CD4-positive, alpha-beta memory T cell (primary cell): ENCODE results near the gene NOL4L. TPM values are rescaled to one million over a fixed set of nuclear protein-coding genes. Genes with fewer than 3 reads are reported as not detected.

Experiments used
- CTCF ChIA-PET: fragments of 350-600 bp; sonication (Branson Sonifier 250); formaldehyde crosslinking; loops from one replicate; lab custom pipeline; 2021; ENCODE audit warnings: inconsistent platforms; ENCODE audit not compliant: partially characterized antibody; lab: Charles Lee
- POLR2A ChIA-PET: fragments of 350-600 bp; sonication (Branson Sonifier 250); formaldehyde crosslinking; loops from one replicate; lab custom pipeline; 2021; ENCODE audit not compliant: partially characterized antibody; lab: Charles Lee
- DNase-seq, 5 donors: peaks; one replicate each; pipeline versions ENCODE4 v3.0.0 to v3.0.0-alpha.2; 2020 to 2022; ENCODE audit warnings: mixed read lengths in 1 of 5
- H3K27ac ChIP-seq: one replicate; pipeline ENCODE4 v1.7.0; 2013; ENCODE audit warnings: low read depth, low read length
- H3K27me3 ChIP-seq: 2 replicates; pipeline ENCODE4 v1.7.0; 2013; ENCODE audit warnings: mild to moderate bottlenecking, low read length, moderate library complexity; ENCODE audit not compliant: insufficient read depth
- H3K36me3 ChIP-seq: 2 replicates; pipeline ENCODE4 v1.7.0; 2013; ENCODE audit warnings: mild to moderate bottlenecking, low read length, moderate library complexity; ENCODE audit not compliant: insufficient read depth
- H3K4me1 ChIP-seq: 2 replicates; pipeline ENCODE4 v1.7.0; 2013; ENCODE audit warnings: mild to moderate bottlenecking, low read length, moderate library complexity; ENCODE audit not compliant: insufficient read depth
- H3K4me3 ChIP-seq, 2 donors: one replicate each; pipeline ENCODE4 v1.7.0; 2013; ENCODE audit warnings: low read length in 2 of 2, mild to moderate bottlenecking in 1 of 2
- H3K9me3 ChIP-seq, 2 donors: one replicate each; pipeline ENCODE4 v1.7.0; 2013; ENCODE audit warnings: low read length in 2 of 2, control low read depth in 1 of 2; ENCODE audit not compliant: control insufficient read depth in 1 of 2
- H3K27ac Mint-ChIP-seq, 7 donors: one replicate each; pipeline ENCODE4 v1.8.0; 2020 to 2021; ENCODE audit warnings: mixed read lengths in 7 of 7, mild to moderate bottlenecking in 6 of 7, inconsistent platforms in 3 of 7, moderate library complexity in 3 of 7
- H3K27me3 Mint-ChIP-seq, 2 donors: one replicate each; pipeline ENCODE4 v1.8.0; 2020 to 2021; ENCODE audit warnings: mixed read lengths in 2 of 2
- H3K36me3 Mint-ChIP-seq, 2 donors: one replicate each; pipeline ENCODE4 v1.8.0; 2020 to 2021; ENCODE audit warnings: mixed read lengths in 2 of 2, inconsistent platforms in 1 of 2, mild to moderate bottlenecking in 1 of 2
- H3K4me1 Mint-ChIP-seq, 4 donors: one replicate each; pipeline ENCODE4 v1.8.0; 2020 to 2021; ENCODE audit warnings: mixed read lengths in 4 of 4, mild to moderate bottlenecking in 1 of 4
- H3K4me3 Mint-ChIP-seq, 8 donors: one replicate each; pipeline ENCODE4 v1.8.0; 2020 to 2021; ENCODE audit warnings: mixed read lengths in 8 of 8, mild to moderate bottlenecking in 7 of 8, moderate library complexity in 6 of 8, inconsistent platforms in 3 of 8
- H3K9me3 Mint-ChIP-seq, 8 donors: one replicate each; pipeline ENCODE4 v1.8.0; 2020 to 2021; ENCODE audit warnings: mixed read lengths in 8 of 8, mild to moderate bottlenecking in 5 of 8, inconsistent platforms in 3 of 8, moderate library complexity in 1 of 8
- intact Hi-C: fragments of 100-400 bp; cut with micrococcal nuclease; formaldehyde crosslinking; loops from one replicate; pipeline ENCODE4 v1.15.1; 2023
- polyA plus RNA-seq, 2 donors: library from polyadenylated mRNA; unstranded; fragments of 300-500 nt; fragmentation: Illumina TruSeq; gene quantifications; one replicate each; pipeline ENCODE4 v1.2.3, GENCODE V29; 2021
- total RNA-seq, 2 experiments: library from RNA; stranded (reverse); gene quantifications; one replicate each; pipeline ENCODE4 v1.2.3, GENCODE V29; 2021

NOL4L gene
- total and polyA plus RNA-seq, 4 experiments from 2014 or later, result 7.0 to 74.2 (median 47.5) TPM

GRCh38 chr20:32612351-32613191, 27.4 kb upstream of the NOL4L start:
- DNase-seq, result no peak
- Histone ChIP-seq H3K36me3 (no peaks in the 10 kb centered on the region), H3K27me3 (no peaks in the 10 kb centered on the region), H3K4me3 (no peak overlapping the region), H3K27ac (no peak overlapping the region), H3K9me3 (no peaks in the 10 kb centered on the region), H3K4me1 (no peaks in the 10 kb centered on the region)
- Mint-ChIP-seq H3K36me3 (no peaks in the 10 kb centered on the region), H3K27me3 (peaks cover 0 to 5% of the 10 kb centered on the region in 2 donors), H3K4me1 (peaks cover 0 to 8% (median 3%) of the 10 kb centered on the region in 4 donors), H3K27ac (no peak overlapping the region), H3K4me3 (no peak overlapping the region), H3K9me3 (peaks cover 0 to 1% (median 0%) of the 10 kb centered on the region in 8 donors)
- ChIA-PET POLR2A (no interaction called here), CTCF (interaction anchor here (0.7 to 1.1 kb wide), 2 partner anchors 39 to 91 kb away, joined by 3 read pairs; no protein-coding TSS in a partner anchor)
- intact Hi-C loops, result no loop called here

- no peak for DNase-seq
- H3K4me1 Mint-ChIP-seq, result peaks cover 0 to 8% (median 3%) of the 10 kb centered on the region in 4 donors
- H3K27me3 ChIP-seq, result no peaks in the 10 kb centered on the region
These were observed 26.7 kb upstream of the NOL4L start for GRCh38 chr20:32611868-32612267.

GRCh38 chr20:32611286-32611685, 26.2 kb upstream of the NOL4L start:
- H3K9me3 Mint-ChIP-seq, result peaks cover 0 to 1% (median 0%) of the 10 kb centered on the region in 8 donors
- no peak overlapping the region for H3K4me3 Mint-ChIP-seq
- H3K27me3 ChIP-seq, result no peaks in the 10 kb centered on the region
- no peaks in the 10 kb centered on the region for H3K36me3 ChIP-seq
- no peak overlapping the region for H3K4me3 ChIP-seq
- ChIA-PET POLR2A (no interaction called here), CTCF (interaction anchor here (1.1 kb wide), 1 partner anchor 40 kb away, joined by 3 read pairs; no protein-coding TSS in a partner anchor)
- no peak overlapping the region for H3K27ac Mint-ChIP-seq
- peaks cover 0 to 8% (median 3%) of the 10 kb centered on the region in 4 donors for H3K4me1 Mint-ChIP-seq
- intact Hi-C loops, result no loop called here
- no peaks in the 10 kb centered on the region for H3K9me3 ChIP-seq
- DNase-seq, result no peak
- H3K36me3 Mint-ChIP-seq, result no peaks in the 10 kb centered on the region
- H3K27ac ChIP-seq, result no peak overlapping the region
- H3K4me1 ChIP-seq, result no peaks in the 10 kb centered on the region
- H3K27me3 Mint-ChIP-seq, result peaks cover 0 to 5% of the 10 kb centered on the region in 2 donors

More at GRCh38 chr20:32611868-32612267, 26.7 kb upstream of the NOL4L start:
- intact Hi-C loops, result no loop called here
- Mint-ChIP-seq H3K27me3 (peaks cover 0 to 5% of the 10 kb centered on the region in 2 donors), H3K4me3 (no peak overlapping the region), H3K36me3 (no peaks in the 10 kb centered on the region), H3K9me3 (peaks cover 0 to 1% (median 0%) of the 10 kb centered on the region in 8 donors), H3K27ac (no peak overlapping the region)
- no peak overlapping the region for H3K27ac ChIP-seq
- H3K4me1 ChIP-seq, result no peaks in the 10 kb centered on the region
- H3K9me3 ChIP-seq, result no peaks in the 10 kb centered on the region
- POLR2A ChIA-PET, result no interaction called here
- CTCF ChIA-PET, result interaction anchor here (0.7 to 1.1 kb wide), 2 partner anchors 39 to 90 kb away, joined by 3 read pairs; no protein-coding TSS in a partner anchor
- H3K4me3 ChIP-seq, result no peak overlapping the region
- H3K36me3 ChIP-seq, result no peaks in the 10 kb centered on the region

- Histone ChIP-seq H3K9me3 (no peaks in the 10 kb centered on the region), H3K27ac (no peak overlapping the region), H3K4me3 (no peak overlapping the region), H3K36me3 (no peaks in the 10 kb centered on the region), H3K27me3 (no peaks in the 10 kb centered on the region), H3K4me1 (no peaks in the 10 kb centered on the region)
- ChIA-PET CTCF (no interaction called here), POLR2A (no interaction called here)
- Mint-ChIP-seq H3K36me3 (no peaks in the 10 kb centered on the region), H3K27ac (no peak overlapping the region), H3K27me3 (peaks cover 0 to 5% of the 10 kb centered on the region in 2 donors), H3K4me3 (no peak overlapping the region), H3K9me3 (peaks cover 0 to 1% (median 0%) of the 10 kb centered on the region in 8 donors), H3K4me1 (peaks cover 0 to 5% (median 3%) of the 10 kb centered on the region in 4 donors)
- no peak for DNase-seq
- intact Hi-C loops, result no loop called here
These were observed 25.5 kb upstream of the NOL4L start for GRCh38 chr20:32610472-32611218.

GRCh38 chr20:32609993-32610392, 24.9 kb upstream of the NOL4L start:
- Histone ChIP-seq H3K27me3 (no peaks in the 10 kb centered on the region), H3K4me1 (no peaks in the 10 kb centered on the region), H3K36me3 (no peaks in the 10 kb centered on the region), H3K27ac (no peak overlapping the region), H3K4me3 (no peak overlapping the region), H3K9me3 (no peaks in the 10 kb centered on the region)
- no peak for DNase-seq
- peaks cover 0 to 5% (median 3%) of the 10 kb centered on the region in 4 donors for H3K4me1 Mint-ChIP-seq
- peaks cover 0 to 5% of the 10 kb centered on the region in 2 donors for H3K27me3 Mint-ChIP-seq
- ChIA-PET POLR2A (no interaction called here), CTCF (no interaction called here)
- H3K27ac Mint-ChIP-seq, result peak overlapping the region in 3 of 7 donors; percentile 56 to 83 (median 58)
- H3K4me3 Mint-ChIP-seq, result peak overlapping the region in 1 of 8 donors; percentile 6
- intact Hi-C loops, result no loop called here
- H3K36me3 Mint-ChIP-seq, result no peaks in the 10 kb centered on the region
- peaks cover 0 to 1% (median 0%) of the 10 kb centered on the region in 8 donors for H3K9me3 Mint-ChIP-seq

GRCh38 chr20:32609111-32609773, 24.1 kb upstream of the NOL4L start:
- Histone ChIP-seq H3K4me1 (no peaks in the 10 kb centered on the region), H3K27me3 (no peaks in the 10 kb centered on the region), H3K27ac (no peak overlapping the region), H3K9me3 (no peaks in the 10 kb centered on the region), H3K36me3 (no peaks in the 10 kb centered on the region), H3K4me3 (no peak overlapping the region)
- CTCF ChIA-PET, result no interaction called here
- Mint-ChIP-seq H3K4me1 (peaks cover 0 to 5% (median 2%) of the 10 kb centered on the region in 4 donors), H3K27ac (peak overlapping the region in 1 of 7 donors; percentile 58), H3K9me3 (peaks cover 0 to 1% (median 0%) of the 10 kb centered on the region in 8 donors), H3K27me3 (peaks cover 0 to 5% of the 10 kb centered on the region in 2 donors), H3K4me3 (no peak overlapping the region), H3K36me3 (no peaks in the 10 kb centered on the region)
- intact Hi-C loops, result no loop called here
- POLR2A ChIA-PET, result no interaction called here
- DNase-seq, result no peak
